Thyroid gland (tissue), 4 donors: ENCODE results near the gene SYNPO. TPM values are rescaled to one million over a fixed set of nuclear protein-coding genes. Genes with fewer than 3 reads are reported as not detected.
A peak's percentile ranks its signal among the peaks of the same experiment; 100 is the strongest.

Experiments used
- DNase-seq, 2 donors: peaks; one replicate each; pipeline ENCODE4 v3.0.0-alpha.2; 2019
- H3K27ac ChIP-seq, 3 donors: fragments of 200-600 bp; sonication (generic); 1 replicate in 2 of 3; 2 replicates in 1 of 3; pipeline ENCODE4 v1.5.1; 2016 to 2019; ENCODE audit warnings: mild to moderate bottlenecking in 1 of 3, moderate library complexity in 1 of 3
- H3K27me3 ChIP-seq: fragments of 200-600 bp; sonication (generic); one replicate; pipeline ENCODE4 v1.5.1; 2019
- H3K36me3 ChIP-seq, 2 donors: fragments of 200-600 bp; sonication (generic); one replicate each; pipeline ENCODE4 v1.5.1; 2016 to 2019
- H3K4me1 ChIP-seq, 2 donors: fragments of 200-600 bp; sonication (generic); one replicate each; pipeline ENCODE4 v1.5.1; 2017 to 2019
- H3K4me3 ChIP-seq, 3 donors: fragments of 200-600 bp; sonication (generic); replicated peaks in 1 of 3; 1 replicate in 2 of 3; 2 replicates in 1 of 3; pipeline ENCODE4 v1.5.1; 2016; ENCODE audit warnings: mild to moderate bottlenecking in 1 of 3
- H3K9me3 ChIP-seq: fragments of 200-600 bp; sonication (generic); one replicate; pipeline ENCODE4 v1.5.1; 2017
- POLR2A ChIP-seq, 2 donors: fragments of 450-650 bp; IDR thresholded peaks; one replicate each; pipeline ENCODE4 v1.6.1; 2017; ENCODE audit warnings: antibody characterized with exemption in 2 of 2, mild to moderate bottlenecking in 2 of 2, moderate library complexity in 1 of 2
- WGBS, 2 donors: methylation state at CpG; one replicate each; pipeline ENCODE4 v1.1.5; 2017; 5-methylcytosine and 5-hydroxymethylcytosine counted together
- intact Hi-C: fragments of 100-400 bp; cut with DNase I; formaldehyde crosslinking; loops from one replicate; pipeline ENCODE4 v1.15.1; 2023
- total RNA-seq, 4 donors: library from RNA; depleted of rRNA; stranded (reverse); fragments of >200 nt; gene quantifications; one replicate each; pipeline ENCODE4 v1.2.3, GENCODE V29; 2016
- TF ChIP-seq, protein P1 (sequence below), 6 experiments: fragments of 200-600 bp in 3 of 6; fragments of 450-650 bp in 3 of 6; sonication (generic) in 3 of 6; IDR thresholded peaks; one replicate each; pipeline ENCODE4 v1.5.1; 2016 to 2019; ENCODE audit warnings: antibody characterized with exemption in 6 of 6, mild to moderate bottlenecking in 2 of 6, inconsistent platforms in 1 of 6, moderate library complexity in 1 of 6

Gene SYNPO
- total RNA-seq, 4 donors from 2014 or later = 8.8 to 19.3 (median 14.1) TPM

GRCh38 chr5:150671509-150672236 is 31.2 kb downstream of the SYNPO start:
- 2 to 6% methylated on average over 16 to 36 of the region's 51 CpGs for WGBS, 2 donors
- Histone ChIP-seq H3K36me3 (no peaks in the 10 kb centered on the region), H3K27ac (peak overlapping the region in 2 of 3 donors; percentile 19 to 43), H3K27me3 (peaks cover 11% of the 10 kb centered on the region), H3K9me3 (no peaks in the 10 kb centered on the region), H3K4me3 (peak overlapping the region in 2 of 3 donors; percentile 15 to 28), H3K4me1 (peaks cover 11 to 19% of the 10 kb centered on the region in 2 donors)
- no peak for DNase-seq
- TF ChIP-seq POLR2A (IDR thresholded peaks at IDR 0.05) = no peak
- TF ChIP-seq, protein P1, sequence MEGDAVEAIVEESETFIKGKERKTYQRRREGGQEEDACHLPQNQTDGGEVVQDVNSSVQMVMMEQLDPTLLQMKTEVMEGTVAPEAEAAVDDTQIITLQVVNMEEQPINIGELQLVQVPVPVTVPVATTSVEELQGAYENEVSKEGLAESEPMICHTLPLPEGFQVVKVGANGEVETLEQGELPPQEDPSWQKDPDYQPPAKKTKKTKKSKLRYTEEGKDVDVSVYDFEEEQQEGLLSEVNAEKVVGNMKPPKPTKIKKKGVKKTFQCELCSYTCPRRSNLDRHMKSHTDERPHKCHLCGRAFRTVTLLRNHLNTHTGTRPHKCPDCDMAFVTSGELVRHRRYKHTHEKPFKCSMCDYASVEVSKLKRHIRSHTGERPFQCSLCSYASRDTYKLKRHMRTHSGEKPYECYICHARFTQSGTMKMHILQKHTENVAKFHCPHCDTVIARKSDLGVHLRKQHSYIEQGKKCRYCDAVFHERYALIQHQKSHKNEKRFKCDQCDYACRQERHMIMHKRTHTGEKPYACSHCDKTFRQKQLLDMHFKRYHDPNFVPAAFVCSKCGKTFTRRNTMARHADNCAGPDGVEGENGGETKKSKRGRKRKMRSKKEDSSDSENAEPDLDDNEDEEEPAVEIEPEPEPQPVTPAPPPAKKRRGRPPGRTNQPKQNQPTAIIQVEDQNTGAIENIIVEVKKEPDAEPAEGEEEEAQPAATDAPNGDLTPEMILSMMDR (IDR thresholded peaks at IDR 0.05) = no peak
- intact Hi-C loops = no loop called here

DNA sequence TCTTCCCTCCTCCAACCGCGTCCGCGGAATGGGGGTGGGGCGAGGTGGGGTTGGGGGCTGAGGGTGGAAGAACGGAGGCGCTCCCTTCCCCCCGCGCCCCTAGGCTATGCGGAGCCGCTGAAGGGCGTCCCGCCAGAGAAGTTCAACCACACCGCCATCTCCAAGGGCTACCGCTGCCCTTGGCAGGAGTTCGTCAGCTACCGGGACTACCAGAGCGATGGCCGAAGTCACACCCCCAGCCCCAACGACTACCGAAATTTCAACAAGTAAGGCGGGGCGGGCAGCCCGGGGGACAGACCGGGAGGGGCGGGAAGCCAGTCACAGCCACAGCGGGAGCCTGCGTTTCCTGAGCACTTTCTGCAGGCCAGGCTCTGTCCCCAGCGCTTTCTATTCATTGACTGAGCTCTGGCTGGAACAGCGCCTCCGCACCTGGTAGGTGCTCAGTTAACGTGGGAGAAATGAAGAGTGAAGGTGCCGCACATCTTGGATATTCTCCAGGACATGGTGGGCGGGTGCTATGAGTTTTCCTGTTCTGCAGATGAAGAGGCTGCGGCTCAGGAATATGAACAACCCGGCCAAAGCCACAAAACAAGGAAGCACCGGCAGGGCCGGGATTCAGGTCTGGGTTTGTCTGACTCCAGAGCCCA is 31.9 kb downstream of the SYNPO start:
- H3K27me3 ChIP-seq = peaks cover 11% of the 10 kb centered on the region
- H3K27ac ChIP-seq = peak overlapping the region in 2 of 3 donors; percentile 19 to 43
- WGBS, 2 donors = 6 to 9% methylated on average over 19 to 26 of the region's 38 CpGs
- DNase-seq = peak; percentile 24 to 25
- TF ChIP-seq, protein P1 (IDR thresholded peaks at IDR 0.05) = no peak
- no peak for TF ChIP-seq POLR2A (IDR thresholded peaks at IDR 0.05)
- intact Hi-C loops = no loop called here
- H3K36me3 ChIP-seq = no peaks in the 10 kb centered on the region
- H3K9me3 ChIP-seq = no peaks in the 10 kb centered on the region
- H3K4me3 ChIP-seq = peak overlapping the region in 2 of 3 donors; percentile 15 to 28
- peaks cover 11 to 19% of the 10 kb centered on the region in 2 donors for H3K4me1 ChIP-seq

GRCh38 chr5:150672884-150673275 is 32.4 kb downstream of the SYNPO start:
- intact Hi-C loops = no loop called here
- Histone ChIP-seq H3K9me3 (no peaks in the 10 kb centered on the region), H3K36me3 (no peaks in the 10 kb centered on the region), H3K4me1 (peaks cover 11 to 19% of the 10 kb centered on the region in 2 donors), H3K27me3 (peaks cover 11% of the 10 kb centered on the region), H3K4me3 (no peak overlapping the region), H3K27ac (no peak overlapping the region)
- TF ChIP-seq, protein P1 (IDR thresholded peaks at IDR 0.05) = no peak
- TF ChIP-seq POLR2A (IDR thresholded peaks at IDR 0.05) = no peak
- 64 to 72% methylated on average over 7 of the region's 7 CpGs for WGBS, 2 donors
- DNase-seq = no peak

GRCh38 chr5:150674341-150674821 is 33.9 kb downstream of the SYNPO start:
- H3K36me3 ChIP-seq = no peaks in the 10 kb centered on the region
- H3K27ac ChIP-seq = no peak overlapping the region
- peaks cover 11% of the 10 kb centered on the region for H3K27me3 ChIP-seq
- no peaks in the 10 kb centered on the region for H3K9me3 ChIP-seq
- DNase-seq = no peak
- no peak overlapping the region for H3K4me3 ChIP-seq
- no peak for TF ChIP-seq POLR2A (IDR thresholded peaks at IDR 0.05)
- TF ChIP-seq, protein P1 (IDR thresholded peaks at IDR 0.05) = no peak
- intact Hi-C loops = no loop called here
- H3K4me1 ChIP-seq = peaks cover 11 to 19% of the 10 kb centered on the region in 2 donors
- WGBS, 2 donors = 73 to 82% methylated on average over 4 of the region's 4 CpGs

DNA sequence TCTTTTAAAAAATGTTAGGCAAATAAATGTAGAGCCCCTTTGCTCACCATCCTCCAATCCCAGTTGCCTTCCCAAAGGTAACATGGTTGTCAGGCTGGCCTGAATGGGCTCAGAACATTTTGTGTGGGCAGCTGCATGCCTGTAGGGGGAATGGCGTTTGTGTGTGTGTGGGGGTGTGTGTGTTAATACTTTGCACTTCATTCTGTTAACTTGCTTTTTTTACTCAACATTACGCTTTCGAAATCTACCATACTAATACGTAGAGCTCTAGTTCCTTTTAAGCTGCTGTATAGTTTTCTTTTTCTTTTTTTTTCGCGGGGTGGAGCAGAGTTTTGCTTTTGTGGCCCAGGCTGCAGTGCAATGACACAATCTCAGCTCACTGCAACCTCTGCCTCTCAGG is 34.6 kb downstream of the SYNPO start:
- Histone ChIP-seq H3K4me3 (no peak overlapping the region), H3K27me3 (peaks cover 11% of the 10 kb centered on the region), H3K9me3 (no peaks in the 10 kb centered on the region), H3K27ac (no peak overlapping the region), H3K36me3 (no peaks in the 10 kb centered on the region), H3K4me1 (peaks cover 11 to 19% of the 10 kb centered on the region in 2 donors)
- TF ChIP-seq, protein P1 (IDR thresholded peaks at IDR 0.05) = no peak
- no peak for DNase-seq
- intact Hi-C loops = no loop called here
- WGBS, 2 donors = 90 to 91% methylated on average over 6 of the region's 6 CpGs
